Neural cell (in vitro differentiated cells): Measurements from ENCODE around the gene FAF2. TPM values are rescaled to one million over a fixed set of nuclear protein-coding genes. Genes with fewer than 3 reads are reported as not detected.

Source experiments
- H2AFZ ChIP-seq: fragments of 200-600, 300-800 bp; sonication (generic), shearing (Covaris generic); 2 replicates; pipeline ENCODE4 v1.6.0; 2014; ENCODE audit warnings: low read depth, mild to moderate bottlenecking, antibody characterized with exemption, low read length, moderate library complexity
- H3F3A ChIP-seq: fragments of 200-600 bp; shearing (Covaris generic); 2 replicates; pipeline ENCODE4 v1.6.1; 2016; ENCODE audit warnings: mild to moderate bottlenecking, moderate library complexity, mixed read lengths, antibody characterized with exemption, low read length; ENCODE audit not compliant: insufficient read depth, poor library complexity, severe bottlenecking
- H3K27ac ChIP-seq: fragments of 200-600, 300-800 bp; sonication (generic), shearing (Covaris generic); 2 replicates; pipeline ENCODE4 v1.5.1; 2014; ENCODE audit warnings: mild to moderate bottlenecking, low read length, moderate library complexity
- H3K27me3 ChIP-seq: fragments of 300-800, 200-600 bp; sonication (generic), shearing (Covaris generic); 2 replicates; pipeline ENCODE4 v1.6.0; 2014; ENCODE audit warnings: mild to moderate bottlenecking, low read depth, low read length, moderate library complexity; ENCODE audit not compliant: insufficient read depth
- H3K36me3 ChIP-seq: fragments of 300-800, 200-600 bp; sonication (generic), shearing (Covaris generic); 2 replicates; pipeline ENCODE4 v1.5.1; 2014; ENCODE audit warnings: mild to moderate bottlenecking, antibody characterized with exemption, low read length, moderate library complexity; ENCODE audit not compliant: insufficient read depth
- H3K4me2 ChIP-seq: fragments of 300-800, 200-600 bp; sonication (generic), shearing (Covaris generic); 2 replicates; pipeline ENCODE4 v1.6.0; 2014; ENCODE audit warnings: mild to moderate bottlenecking, low read length
- H3K4me3 ChIP-seq: fragments of 300-800, 200-600 bp; sonication (generic), shearing (Covaris generic); 2 replicates; pipeline ENCODE4 v1.5.1; 2014; ENCODE audit warnings: mild to moderate bottlenecking, low read length, moderate library complexity
- H3K79me2 ChIP-seq: fragments of 200-600 bp; shearing (Covaris generic); replicated peaks from 2 replicates; pipeline ENCODE4 v1.6.0; 2014; ENCODE audit warnings: mild to moderate bottlenecking, low read length, moderate library complexity; ENCODE audit not compliant: insufficient read depth
- H3K9ac ChIP-seq: fragments of 300-800, 200-600 bp; sonication (generic), shearing (Covaris generic); 2 replicates; pipeline ENCODE4 v1.6.1; 2016; ENCODE audit warnings: mild to moderate bottlenecking, low read length, mixed read lengths
- H3K9me2 ChIP-seq: fragments of 200-600 bp; shearing (Covaris generic); 2 replicates; pipeline ENCODE4 v1.6.1; 2016; ENCODE audit warnings: mild to moderate bottlenecking, low read length, mixed read lengths; ENCODE audit not compliant: insufficient read depth
- H3K9me3 ChIP-seq: fragments of 200-600, 300-800 bp; sonication (generic), shearing (Covaris generic); 2 replicates; pipeline ENCODE4 v1.6.1; 2016; ENCODE audit warnings: mild to moderate bottlenecking, mixed run types, low read length, moderate library complexity, mixed read lengths
- H4K20me1 ChIP-seq: fragments of 200-600 bp; shearing (Covaris generic); 2 replicates; pipeline ENCODE4 v1.6.1; 2016; ENCODE audit warnings: mild to moderate bottlenecking, mixed run types; ENCODE audit not compliant: insufficient read depth
- CTCF ChIP-seq: fragments of 450-650 bp; IDR thresholded peaks from 2 replicates; pipeline ENCODE4 v1.5.1; 2014; ENCODE audit warnings: antibody characterized with exemption, mild to moderate bottlenecking, moderate library complexity; ENCODE audit not compliant: poor library complexity, severe bottlenecking
- EP300 ChIP-seq: fragments of 450-650 bp; conservative IDR thresholded peaks from 2 replicates; pipeline ENCODE4 v1.6.1; 2014; ENCODE audit warnings: antibody characterized with exemption, mild to moderate bottlenecking, moderate library complexity; ENCODE audit not compliant: poor library complexity, severe bottlenecking
- EZH2 ChIP-seq: fragments of 200-600, 300-800 bp; shearing (Covaris generic), sonication (generic); IDR thresholded peaks from 2 replicates; pipeline ENCODE4 v1.6.1; 2014; ENCODE audit warnings: antibody characterized with exemption, low read length, borderline replicate concordance, mild to moderate bottlenecking; ENCODE audit not compliant: insufficient read depth, poor library complexity, severe bottlenecking
- MXI1 ChIP-seq: fragments of 450-650 bp; conservative IDR thresholded peaks from 2 replicates; pipeline ENCODE4 v1.6.1; 2014; ENCODE audit warnings: antibody characterized with exemption, mild to moderate bottlenecking; ENCODE audit not compliant: poor library complexity, severe bottlenecking
- POLR2AphosphoS5 ChIP-seq: IDR thresholded peaks from 2 replicates; pipeline ENCODE4 v1.6.1; 2012
- RAD21 ChIP-seq: fragments of 450-650 bp; conservative IDR thresholded peaks from 2 replicates; pipeline ENCODE4 v1.6.1; 2014; ENCODE audit warnings: antibody characterized with exemption, mild to moderate bottlenecking, moderate library complexity
- REST ChIP-seq: IDR thresholded peaks from 2 replicates; pipeline ENCODE4 v1.6.1; 2012; ENCODE audit warnings: borderline replicate concordance
- SMC3 ChIP-seq: fragments of 450-650 bp; conservative IDR thresholded peaks from 2 replicates; pipeline ENCODE4 v1.6.1; 2014; ENCODE audit warnings: antibody characterized with exemption, mild to moderate bottlenecking, moderate library complexity; ENCODE audit not compliant: poor library complexity
- TAF1 ChIP-seq: IDR thresholded peaks from 2 replicates; pipeline ENCODE4 v1.6.1; 2012; ENCODE audit warnings: low read depth
- polyA plus RNA-seq: library from polyadenylated mRNA; depleted of rRNA; stranded (reverse); fragments of >200 nt; gene quantifications from 2 replicates; pipeline ENCODE4 v1.2.3, GENCODE V29; 2014

The FAF2 gene
- polyA plus RNA-seq, 1 donor from 2014 or later, result 30.8 TPM

- Histone ChIP-seq H3F3A (no peaks in the 10 kb centered on the region), H3K9me3 (no peaks in the 10 kb centered on the region), H3K4me2 (no peak overlapping the region), H2AFZ (no peak overlapping the region), H3K9ac (no peak overlapping the region), H3K9me2 (no peaks in the 10 kb centered on the region), H3K4me3 (no peak overlapping the region), H3K27me3 (no peaks in the 10 kb centered on the region), H3K27ac (no peak overlapping the region), H3K36me3 (peaks cover 12% of the 10 kb centered on the region), H4K20me1 (no peaks in the 10 kb centered on the region), H3K79me2 (peaks cover 1% of the 10 kb centered on the region)
- TF ChIP-seq RAD21 (no peak), REST (no peak), SMC3 (no peak), POLR2AphosphoS5 (no peak), EP300 (no peak), MXI1 (no peak)
Observed at GRCh38 chr5:176490301-176490700, 42.1 kb downstream of the FAF2 start.

- Histone ChIP-seq H4K20me1 (no peaks in the 10 kb centered on the region), H3K4me3 (no peak overlapping the region), H2AFZ (no peak overlapping the region), H3K9ac (no peak overlapping the region), H3K27me3 (no peaks in the 10 kb centered on the region), H3K9me2 (no peaks in the 10 kb centered on the region), H3K9me3 (no peaks in the 10 kb centered on the region), H3K4me2 (no peak overlapping the region), H3K79me2 (no peaks in the 10 kb centered on the region), H3K36me3 (peaks cover 12% of the 10 kb centered on the region), H3F3A (no peaks in the 10 kb centered on the region), H3K27ac (no peak overlapping the region)
- TF ChIP-seq RAD21 (no peak), CTCF (no peak), TAF1 (no peak), SMC3 (no peak), REST (no peak), EP300 (no peak), POLR2AphosphoS5 (no peak), EZH2 (no peak), MXI1 (no peak)
Observed at GRCh38 chr5:176491101-176491502, 42.9 kb downstream of the FAF2 start.
